Keratinocyte (primary cell): ENCODE results near the gene DAPP1. TPM values are rescaled to one million over a fixed set of nuclear protein-coding genes. Genes with fewer than 3 reads are reported as not detected.

Experiments used
- DNase-seq: peaks from one replicate; pipeline ENCODE4 v3.0.0-alpha.2; 2011; ENCODE audit warnings: low read depth, missing footprints, low spot score
- FAIRE-seq: peaks from 2 replicates; lab custom pipeline; 2011; peaks lifted over from hg19 to GRCh38; lab: Jason Lieb, UNC
- H2AFZ ChIP-seq: 2 replicates; pipeline ENCODE4 v1.6.0; 2012; ENCODE audit warnings: low read length, control low read depth, inconsistent platforms; ENCODE audit not compliant: control insufficient read depth
- H3K27ac ChIP-seq: 2 replicates; pipeline ENCODE4 v1.5.1; 2011; ENCODE audit warnings: low read length; ENCODE audit not compliant: control insufficient read depth, insufficient read depth
- H3K27me3 ChIP-seq: 3 replicates; pipeline ENCODE4 v1.6.0; 2011; ENCODE audit warnings: low read length; ENCODE audit not compliant: control insufficient read depth, insufficient read depth; ENCODE audit errors: extremely low read depth
- H3K36me3 ChIP-seq, 2 experiments: 2 replicates in 1 of 2; 3 replicates in 1 of 2; pipeline ENCODE4 v1.5.1; 2011; ENCODE audit warnings: low read length in 2 of 2, mild to moderate bottlenecking in 1 of 2; ENCODE audit not compliant: control insufficient read depth in 2 of 2, insufficient read depth in 2 of 2; ENCODE audit errors: extremely low read depth in 1 of 2
- H3K4me1 ChIP-seq: 3 replicates; pipeline ENCODE4 v1.5.1; 2011; ENCODE audit warnings: low read length; ENCODE audit not compliant: control insufficient read depth, insufficient read depth; ENCODE audit errors: extremely low read depth
- H3K4me2 ChIP-seq: 3 replicates; pipeline ENCODE4 v1.6.0; 2011; ENCODE audit warnings: low read depth, low read length; ENCODE audit not compliant: control insufficient read depth, insufficient read depth; ENCODE audit errors: extremely low read depth
- H3K4me3 ChIP-seq, 3 experiments: fragments of 200-600 bp in 1 of 3; sonication (generic) in 1 of 3; 2 replicates in 2 of 3; 3 replicates in 1 of 3; pipeline ENCODE4 v1.5.1; 2011 to 2016; ENCODE audit warnings: low read length in 3 of 3, mild to moderate bottlenecking in 3 of 3, control low read depth in 2 of 3, inconsistent platforms in 1 of 3, low read depth in 1 of 3, mixed read lengths in 1 of 3, mixed run types in 1 of 3, moderate library complexity in 1 of 3; ENCODE audit not compliant: control insufficient read depth in 2 of 3, insufficient read depth in 2 of 3; ENCODE audit errors: extremely low read depth in 1 of 3
- H3K79me2 ChIP-seq: 2 replicates; pipeline ENCODE4 v1.6.0; 2012; ENCODE audit warnings: low read length; ENCODE audit not compliant: control insufficient read depth, insufficient read depth
- H3K9ac ChIP-seq: 3 replicates; pipeline ENCODE4 v1.6.0; 2011; ENCODE audit warnings: low read length; ENCODE audit not compliant: control insufficient read depth, insufficient read depth; ENCODE audit errors: extremely low read depth
- H3K9me1 ChIP-seq: 3 replicates; pipeline ENCODE4 v1.6.0; 2011; ENCODE audit warnings: low read length; ENCODE audit not compliant: control insufficient read depth, insufficient read depth; ENCODE audit errors: extremely low read depth
- H3K9me3 ChIP-seq: 2 replicates; pipeline ENCODE4 v1.5.1; 2012; ENCODE audit warnings: low read depth, low read length; ENCODE audit not compliant: control insufficient read depth
- H4K20me1 ChIP-seq: 3 replicates; pipeline ENCODE4 v1.6.0; 2011; ENCODE audit warnings: low read length; ENCODE audit not compliant: control insufficient read depth, insufficient read depth; ENCODE audit errors: extremely low read depth
- EZH2 ChIP-seq: IDR thresholded peaks from one replicate; pipeline ENCODE4 v1.6.1; 2012; ENCODE audit warnings: inconsistent platforms, mild to moderate bottlenecking, low read length, moderate library complexity
- dilution Hi-C: fragments of 300-500 bp; cut with MboI; formaldehyde crosslinking; loops from one replicate; pipeline ENCODE4 v1.7.0; 2020; ENCODE audit warnings: low sequenced_read_pairs; ENCODE audit not compliant: extremely low pct_ligation_motif_present
- polyA plus RNA-seq, 5 experiments: library from polyadenylated mRNA; depleted of rRNA in 3 of 5; stranded (reverse) in 3 of 5; stranded (forward) in 1 of 5; unstranded in 1 of 5; fragments of >200 nt; gene quantifications; 1 replicate in 1 of 5; 2 replicates in 3 of 5; 3 replicates in 1 of 5; pipeline versions ENCODE4 v1.2.1 to v1.2.3, GENCODE V29; 2011 to 2012; ENCODE audit warnings: missing spikeins in 2 of 5, low read depth in 1 of 5, low replicate concordance in 1 of 5
- TF ChIP-seq, protein P1 (sequence below), 3 experiments: IDR thresholded peaks in 1 of 3; conservative IDR thresholded peaks in 1 of 3; optimal IDR thresholded peaks in 1 of 3; 2 replicates in 2 of 3; 3 replicates in 1 of 3; pipeline versions ENCODE3 to v1.5.1; 2011; ENCODE audit warnings: low read length in 3 of 3, mild to moderate bottlenecking in 3 of 3, moderate library complexity in 2 of 3, control low read depth in 1 of 3, inconsistent platforms in 1 of 3; ENCODE audit not compliant: insufficient read depth in 2 of 3; ENCODE audit errors: extremely low read depth in 1 of 3

DAPP1 gene
- polyA plus RNA-seq, 1 donor (not counting 4 experiments of a cell fraction or from before 2014, with no cell fraction given), result 80.3 TPM

- no peak overlapping the region for H3K4me2 ChIP-seq
- no peak overlapping the region for H3K4me3 ChIP-seq
- FAIRE-seq (peak; percentile 23), DNase-seq (no peak)
- no peaks in the 10 kb centered on the region for H3K27me3 ChIP-seq
- no peak overlapping the region for H3K9ac ChIP-seq
- no peaks in the 10 kb centered on the region for H3K79me2 ChIP-seq
- no peak overlapping the region for H2AFZ ChIP-seq
- peaks cover 16 to 29% of the 10 kb centered on the region in 2 experiments for H3K36me3 ChIP-seq
- no peak for TF ChIP-seq EZH2
- H3K9me1 ChIP-seq, result peaks cover 2% of the 10 kb centered on the region
- H3K9me3 ChIP-seq, result no peaks in the 10 kb centered on the region
- no peaks in the 10 kb centered on the region for H4K20me1 ChIP-seq
- H3K27ac ChIP-seq, result no peak overlapping the region
- dilution Hi-C loops, result no loop called here
- no peaks in the 10 kb centered on the region for H3K4me1 ChIP-seq
These were observed 51.5 kb downstream of the DAPP1 start for GRCh38 chr4:99868126-99868596.

GRCh38 chr4:99872570-99872969 is 55.9 kb downstream of the DAPP1 start:
- H3K9me3 ChIP-seq, result no peaks in the 10 kb centered on the region
- FAIRE-seq (no peak), DNase-seq (no peak)
- no peaks in the 10 kb centered on the region for H4K20me1 ChIP-seq
- peaks cover 9 to 19% of the 10 kb centered on the region in 2 experiments for H3K36me3 ChIP-seq
- H3K27me3 ChIP-seq, result no peaks in the 10 kb centered on the region
- no peak overlapping the region for H3K4me2 ChIP-seq
- dilution Hi-C loops, result no loop called here
- H3K79me2 ChIP-seq, result no peaks in the 10 kb centered on the region
- H2AFZ ChIP-seq, result no peak overlapping the region
- H3K9ac ChIP-seq, result no peak overlapping the region
- no peaks in the 10 kb centered on the region for H3K4me1 ChIP-seq
- no peak overlapping the region for H3K4me3 ChIP-seq
- TF ChIP-seq, protein P1, sequence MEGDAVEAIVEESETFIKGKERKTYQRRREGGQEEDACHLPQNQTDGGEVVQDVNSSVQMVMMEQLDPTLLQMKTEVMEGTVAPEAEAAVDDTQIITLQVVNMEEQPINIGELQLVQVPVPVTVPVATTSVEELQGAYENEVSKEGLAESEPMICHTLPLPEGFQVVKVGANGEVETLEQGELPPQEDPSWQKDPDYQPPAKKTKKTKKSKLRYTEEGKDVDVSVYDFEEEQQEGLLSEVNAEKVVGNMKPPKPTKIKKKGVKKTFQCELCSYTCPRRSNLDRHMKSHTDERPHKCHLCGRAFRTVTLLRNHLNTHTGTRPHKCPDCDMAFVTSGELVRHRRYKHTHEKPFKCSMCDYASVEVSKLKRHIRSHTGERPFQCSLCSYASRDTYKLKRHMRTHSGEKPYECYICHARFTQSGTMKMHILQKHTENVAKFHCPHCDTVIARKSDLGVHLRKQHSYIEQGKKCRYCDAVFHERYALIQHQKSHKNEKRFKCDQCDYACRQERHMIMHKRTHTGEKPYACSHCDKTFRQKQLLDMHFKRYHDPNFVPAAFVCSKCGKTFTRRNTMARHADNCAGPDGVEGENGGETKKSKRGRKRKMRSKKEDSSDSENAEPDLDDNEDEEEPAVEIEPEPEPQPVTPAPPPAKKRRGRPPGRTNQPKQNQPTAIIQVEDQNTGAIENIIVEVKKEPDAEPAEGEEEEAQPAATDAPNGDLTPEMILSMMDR (optimal IDR thresholded peaks at IDR 0.05 in 1 of 3, IDR thresholded peaks at IDR 0.05 in 1 of 3, conservative IDR thresholded peaks at IDR 0.05 in 1 of 3; ENCODE audit: extremely low read depth in 1 of 3, insufficient read depth in 2 of 3, low read length in 3 of 3), result no peak
- no peak for TF ChIP-seq EZH2
- peaks cover 2% of the 10 kb centered on the region for H3K9me1 ChIP-seq
- H3K27ac ChIP-seq, result no peak overlapping the region

DNA sequence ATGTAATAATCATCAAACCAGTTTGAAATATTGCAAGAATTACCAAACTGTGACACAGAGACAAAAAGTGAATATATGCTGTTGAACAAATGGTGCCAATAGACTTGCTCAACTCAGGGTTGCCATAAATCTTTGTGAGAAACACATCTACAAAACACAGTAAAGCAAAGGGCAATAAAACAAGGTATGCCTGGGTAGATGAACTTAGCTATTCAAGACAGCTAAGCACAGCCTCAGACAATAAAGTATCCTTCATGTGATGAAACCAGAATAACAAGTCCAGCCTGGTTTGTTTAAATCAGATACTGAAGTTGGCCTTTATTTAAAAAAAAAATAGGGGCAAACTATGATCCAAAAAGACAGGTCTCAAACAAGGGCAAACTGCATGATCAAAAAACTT is 58.4 kb downstream of the DAPP1 start:
- H3K4me1 ChIP-seq, result no peaks in the 10 kb centered on the region
- H3K4me3 ChIP-seq, result no peak overlapping the region
- no peak overlapping the region for H2AFZ ChIP-seq
- peaks cover 7 to 14% of the 10 kb centered on the region in 2 experiments for H3K36me3 ChIP-seq
- no peak overlapping the region for H3K27ac ChIP-seq
- no peaks in the 10 kb centered on the region for H3K79me2 ChIP-seq
- dilution Hi-C loops, result no loop called here
- H3K9ac ChIP-seq, result no peak overlapping the region
- no peaks in the 10 kb centered on the region for H3K9me3 ChIP-seq
- DNase-seq, result no peak
- no peaks in the 10 kb centered on the region for H3K27me3 ChIP-seq
- H3K9me1 ChIP-seq, result peaks cover 2% of the 10 kb centered on the region
- no peaks in the 10 kb centered on the region for H4K20me1 ChIP-seq
- TF ChIP-seq, protein P1 (optimal IDR thresholded peaks at IDR 0.05 in 1 of 3, IDR thresholded peaks at IDR 0.05 in 1 of 3, conservative IDR thresholded peaks at IDR 0.05 in 1 of 3; ENCODE audit: extremely low read depth in 1 of 3, insufficient read depth in 2 of 3, low read length in 3 of 3), result no peak
- FAIRE-seq, result peak; percentile 34
- no peak overlapping the region for H3K4me2 ChIP-seq
